ENCODE data around the gene SMAD6.

The SMAD6 gene

GRCh38 chr15:66760968-66761725 lies 59.1 kb downstream of the SMAD6 start:
- no peak for ATAC-seq

- no peak for ATAC-seq
Observed at GRCh38 chr15:66761726-66762595, 59.9 kb downstream of the SMAD6 start.

DNA sequence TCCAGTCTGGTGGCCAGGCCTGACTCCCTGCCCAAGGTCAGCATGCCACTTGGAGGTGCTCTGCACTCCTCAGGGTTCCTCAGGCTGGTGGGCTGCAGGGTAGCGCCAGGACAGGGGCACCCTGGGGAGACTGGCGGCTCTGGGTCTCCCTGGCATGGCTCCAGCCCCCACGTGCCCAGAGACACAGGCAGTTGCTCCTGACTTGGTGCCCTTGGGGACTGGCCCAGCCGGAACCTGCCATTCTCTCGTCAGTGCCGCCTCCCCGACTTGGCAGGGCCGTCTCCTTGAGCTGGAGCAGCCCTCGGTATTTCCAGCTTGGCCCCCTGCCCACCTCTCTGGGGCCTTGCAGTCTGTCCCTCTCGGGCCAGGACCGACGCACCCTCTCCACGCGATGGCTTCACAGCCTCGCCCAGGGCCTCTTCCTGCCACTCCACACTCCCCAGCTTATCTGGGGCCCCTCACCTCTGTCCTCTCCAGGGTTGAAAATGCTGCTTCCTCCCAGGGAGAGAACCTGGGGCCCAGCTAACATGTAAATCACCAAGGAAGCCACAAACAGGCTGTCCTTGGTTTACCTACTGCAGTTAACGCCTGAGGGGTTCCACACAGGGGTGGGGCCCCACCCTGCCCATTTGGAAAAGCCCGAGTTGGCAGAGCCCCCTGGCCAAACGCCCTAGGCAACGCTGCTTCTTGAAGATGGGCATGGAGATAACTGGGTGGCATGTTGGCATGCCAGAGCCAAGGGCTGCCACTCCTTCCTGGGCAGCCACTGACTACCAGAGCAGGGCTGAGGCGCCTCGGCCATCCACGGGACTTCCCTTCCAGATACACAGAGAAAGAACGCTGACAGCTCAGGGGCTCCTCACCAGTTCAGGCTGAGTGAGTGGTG lies 61.4 kb downstream of the SMAD6 start:
- no peak for ATAC-seq

DNA sequence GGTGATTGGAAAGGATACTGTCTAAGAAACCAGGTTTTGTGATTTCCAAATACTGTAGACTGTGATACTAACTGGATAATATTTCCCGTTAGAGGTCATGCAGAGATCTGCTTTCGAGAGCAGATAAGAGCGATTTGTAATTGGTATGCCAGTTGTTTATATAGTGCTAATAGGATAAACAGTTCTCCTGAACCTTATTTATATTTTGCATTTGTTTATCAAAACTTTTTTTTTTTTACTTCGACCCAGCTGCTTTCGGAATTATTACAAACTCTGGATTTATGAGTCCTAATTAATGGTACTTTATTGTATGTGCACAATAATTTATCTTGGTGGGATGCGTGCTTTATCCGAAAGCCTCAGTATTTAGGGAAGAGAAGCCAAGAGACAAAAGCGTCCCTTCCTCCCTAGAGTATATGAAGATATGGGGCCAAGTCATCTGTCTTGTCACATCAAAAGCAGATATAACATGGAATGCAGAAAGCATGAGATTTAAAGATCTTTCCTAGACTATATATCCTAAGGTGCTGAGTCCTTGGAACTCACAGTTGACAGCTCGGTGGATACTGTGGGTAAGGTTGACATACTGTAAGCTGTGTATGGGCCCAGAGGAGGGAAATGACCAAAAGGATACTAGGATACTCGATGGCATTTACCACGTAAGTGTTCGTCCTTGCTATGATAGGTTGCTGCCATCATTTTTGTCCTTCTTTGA lies 62.2 kb downstream of the SMAD6 start:
- no peak for ATAC-seq

DNA sequence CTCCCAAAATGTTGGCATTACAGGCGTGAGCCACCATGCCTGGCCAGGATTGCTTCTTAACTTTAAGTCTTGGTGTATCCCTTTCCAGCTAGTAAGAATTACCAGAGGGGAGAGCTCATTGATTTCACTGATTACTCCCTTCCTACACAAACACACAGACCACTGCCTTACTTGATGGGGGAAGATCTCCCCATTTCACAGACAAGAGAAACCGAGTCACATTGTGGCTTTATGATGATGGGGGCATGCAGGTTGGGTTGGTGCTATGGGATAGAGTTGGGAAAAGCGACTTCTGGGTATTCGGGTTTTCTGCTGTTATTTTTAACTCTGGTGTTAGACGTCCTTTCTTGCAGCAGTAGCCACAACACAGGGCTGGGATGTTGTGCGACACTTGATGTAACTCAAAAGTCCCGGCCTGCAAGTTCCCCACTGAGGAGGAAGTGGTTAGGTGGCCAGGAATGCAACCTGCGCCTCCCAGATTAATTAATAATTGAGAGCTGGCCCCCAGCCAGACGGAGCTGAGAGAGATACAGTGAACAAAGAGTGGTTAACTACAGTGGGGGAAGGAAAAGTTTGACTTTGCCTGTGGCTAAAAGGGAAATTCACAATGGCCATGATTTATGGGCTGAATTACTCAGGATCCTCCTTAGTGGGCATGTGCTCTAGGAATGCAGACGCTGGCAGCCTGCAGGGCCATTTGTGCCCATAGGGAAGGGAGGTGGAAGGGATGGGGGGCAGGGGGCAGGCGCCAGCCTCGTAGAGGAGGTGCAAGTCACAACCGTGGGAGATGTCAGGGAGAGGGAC lies 63.6 kb downstream of the SMAD6 start:
- ATAC-seq: no peak

- no peak for ATAC-seq
Observed at GRCh38 chr15:66766282-66767230, 64.5 kb downstream of the SMAD6 start.

- no peak for ATAC-seq
Observed at GRCh38 chr15:66767240-66767659, 65.2 kb downstream of the SMAD6 start.

DNA sequence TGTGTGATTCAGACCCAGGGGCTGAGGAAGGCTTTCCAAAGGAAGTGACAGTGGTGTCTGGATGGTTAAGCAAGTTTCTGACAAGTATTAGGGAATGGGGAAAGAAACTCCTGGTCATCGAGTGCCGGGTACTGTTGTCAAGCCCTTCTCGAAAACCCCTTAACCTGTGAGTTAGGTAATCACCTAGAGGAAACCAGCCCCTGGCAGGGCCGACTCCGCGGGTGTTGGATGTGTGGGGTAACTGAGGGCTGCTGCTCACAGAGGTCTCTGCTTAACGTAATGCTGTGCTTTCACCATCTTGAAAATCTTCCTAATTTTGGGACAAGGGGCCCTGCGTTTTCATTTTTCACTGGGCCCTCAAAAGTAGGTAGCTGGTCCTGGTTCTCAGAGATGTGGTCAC lies 67.0 kb downstream of the SMAD6 start:
- no peak for ATAC-seq

- ATAC-seq: no peak
Observed at GRCh38 chr15:66770518-66771350, 68.7 kb downstream of the SMAD6 start.

DNA sequence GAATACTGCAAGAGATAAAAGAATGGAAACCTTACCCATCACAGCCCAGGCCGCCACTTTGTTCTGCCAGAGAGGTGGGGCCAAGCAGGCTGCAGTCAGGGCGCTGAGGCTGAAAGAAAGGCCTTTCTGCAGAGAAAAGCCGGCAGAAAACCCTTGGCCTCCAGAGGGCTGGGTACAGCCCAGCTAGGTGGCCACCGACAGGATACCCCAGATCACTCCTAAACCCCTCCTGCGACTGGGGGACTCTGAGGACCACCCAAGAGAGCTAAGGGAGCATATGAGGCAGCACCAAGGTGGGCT lies 69.3 kb downstream of the SMAD6 start:
- ATAC-seq: no peak

GRCh38 chr15:66772604-66773128 lies 70.6 kb downstream of the SMAD6 start:
- no peak for ATAC-seq

DNA sequence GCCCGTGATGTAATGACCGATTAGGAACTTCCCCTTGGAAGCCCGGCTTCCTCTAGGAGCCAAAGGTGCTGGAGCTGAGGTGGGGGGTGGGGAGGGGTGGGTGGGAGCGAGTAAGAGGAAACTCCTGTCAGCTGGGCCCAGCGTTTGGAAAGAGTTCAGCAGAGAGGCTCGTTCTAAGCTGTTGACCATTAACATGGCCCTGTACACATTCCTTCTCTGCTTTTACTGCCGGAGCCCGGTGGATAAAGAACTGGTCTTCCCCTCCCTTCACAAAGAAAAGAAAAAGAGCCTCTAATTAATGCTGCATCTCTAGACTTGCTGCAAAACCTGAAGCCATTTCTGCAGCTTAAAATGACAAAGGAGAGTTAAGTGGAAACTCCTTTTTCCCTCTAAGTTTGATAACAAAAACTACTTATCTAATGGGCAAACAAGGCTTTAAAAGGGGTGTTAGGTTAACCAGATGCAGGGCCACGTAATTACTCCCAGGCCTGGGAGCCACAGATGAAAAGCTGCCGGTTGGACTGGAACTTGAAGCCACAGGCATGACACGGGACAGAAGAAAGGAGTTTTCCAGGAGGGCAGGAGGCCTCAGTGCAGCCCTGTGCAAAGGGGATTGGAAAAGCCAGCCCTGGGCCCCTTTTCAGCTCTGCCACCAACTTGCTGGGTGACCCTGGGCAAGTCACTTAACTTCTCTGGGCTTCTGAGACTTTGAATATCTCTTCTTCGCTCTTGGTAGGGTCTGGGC lies 71.3 kb downstream of the SMAD6 start:
- ATAC-seq: no peak

DNA sequence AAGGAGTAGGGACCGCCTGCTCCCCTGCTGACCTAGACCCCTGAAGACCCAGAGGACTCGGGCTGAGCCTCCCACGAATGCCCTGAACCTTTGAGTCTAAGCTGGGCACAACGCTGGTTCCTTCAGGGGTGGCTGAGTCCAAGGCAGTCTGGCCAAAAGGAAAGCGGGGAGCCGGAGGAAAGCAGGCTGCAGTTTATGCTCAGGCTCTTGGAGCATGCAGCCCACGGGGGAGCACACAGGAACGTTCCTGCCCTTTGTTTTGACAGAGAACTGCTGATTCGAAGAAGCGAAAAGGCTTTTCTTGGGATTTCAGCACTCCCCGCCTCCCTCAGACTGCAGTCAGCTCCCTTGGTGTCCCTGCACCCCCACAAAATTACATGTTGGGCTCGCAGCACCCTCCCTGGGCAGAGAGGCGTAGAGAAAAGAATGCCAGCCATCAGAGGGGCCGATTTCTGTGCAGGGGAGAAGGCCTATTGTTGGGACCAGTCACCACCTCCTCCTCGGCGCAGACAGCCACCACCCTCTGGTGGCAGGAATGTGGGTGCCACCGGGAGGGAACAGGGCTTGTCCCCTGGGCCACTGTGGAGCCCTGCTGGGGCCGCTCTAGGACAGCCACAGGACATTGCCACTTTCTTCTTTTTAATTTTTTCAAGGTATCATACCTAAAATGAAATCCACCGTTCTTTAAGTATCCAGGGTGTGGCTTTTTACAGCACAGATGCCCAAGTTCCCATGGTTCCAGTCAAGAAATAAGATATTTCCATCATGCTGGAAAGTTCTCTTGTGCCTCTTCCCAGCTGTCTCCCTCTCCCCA lies 72.2 kb downstream of the SMAD6 start:
- peak in 1 of 2 donors; percentile 41 for ATAC-seq

DNA sequence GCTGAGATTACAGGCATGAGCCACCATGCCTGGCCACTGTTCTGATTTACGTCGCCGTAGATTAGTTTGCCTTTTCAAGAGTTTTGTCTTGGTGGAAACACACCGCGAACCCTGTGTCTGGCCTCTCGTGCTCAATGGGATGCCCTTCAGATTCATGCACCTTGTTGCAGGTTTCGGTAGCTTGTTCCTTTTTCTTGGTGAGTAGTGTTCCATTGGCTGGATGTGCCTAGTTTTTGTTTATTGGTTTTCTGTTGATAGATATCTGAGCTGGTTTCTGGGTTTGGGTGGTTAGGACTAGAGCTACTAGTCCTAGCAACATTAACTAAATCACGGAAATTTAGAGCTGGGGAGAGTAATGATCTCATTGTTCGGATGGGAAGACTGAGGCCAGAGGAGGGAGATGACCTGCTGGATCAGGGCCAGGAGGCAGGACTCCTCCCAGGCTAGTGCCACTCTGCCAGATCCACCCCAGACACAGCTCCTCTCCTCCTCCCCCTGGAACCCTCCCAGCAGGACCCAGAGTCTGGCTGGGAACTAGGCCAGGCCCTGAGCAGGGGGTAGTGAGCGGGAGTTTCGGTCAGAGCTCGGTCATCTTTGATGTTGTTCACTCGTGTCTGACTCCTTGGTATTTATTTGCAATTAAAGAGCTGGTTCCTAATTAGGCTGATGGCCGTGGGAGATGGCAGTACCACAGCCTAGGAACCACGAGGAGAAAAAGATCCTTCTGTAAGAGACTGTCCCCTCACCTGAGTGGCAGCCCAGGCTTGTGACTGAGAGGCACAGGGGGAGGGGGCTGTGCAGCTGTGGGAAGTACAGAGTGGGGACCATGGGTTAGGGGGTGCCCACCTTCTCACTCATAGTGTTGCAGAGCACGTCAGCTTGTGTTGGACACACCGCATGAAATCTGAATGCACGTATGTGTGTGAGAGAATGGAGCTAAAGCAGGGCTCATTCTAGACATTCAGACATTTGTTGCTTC lies 73.4 kb downstream of the SMAD6 start:
- ATAC-seq: no peak

DNA sequence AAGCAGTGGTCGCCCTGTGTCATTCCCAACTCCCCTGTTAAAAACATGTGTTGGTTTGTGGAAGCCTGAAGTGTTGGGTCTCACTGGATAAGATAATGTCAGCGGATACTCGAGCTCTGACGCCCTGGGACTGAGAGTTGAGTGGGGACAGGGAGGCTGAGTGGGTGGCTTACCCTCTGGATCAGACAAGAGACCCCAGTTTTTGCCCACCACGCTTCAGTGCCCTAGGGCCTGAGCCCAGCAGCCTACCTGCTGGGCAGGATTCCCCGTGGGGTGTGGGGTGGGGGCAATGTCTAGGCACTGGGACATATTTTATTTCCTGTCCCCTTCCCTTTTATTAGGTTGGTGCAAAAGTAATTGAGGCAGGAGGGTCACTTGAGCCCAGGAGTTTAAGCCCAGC lies 75.0 kb downstream of the SMAD6 start:
- no peak for ATAC-seq

- no peak for ATAC-seq
Observed at GRCh38 chr15:66777596-66778313, 75.7 kb downstream of the SMAD6 start.
